Measurements from ENCODE around the gene MXD3.

GRCh38 chr5:177320879-177321278 is 9.2 kb upstream of the MXD3 start:
- TF ChIP-seq, protein P1, sequence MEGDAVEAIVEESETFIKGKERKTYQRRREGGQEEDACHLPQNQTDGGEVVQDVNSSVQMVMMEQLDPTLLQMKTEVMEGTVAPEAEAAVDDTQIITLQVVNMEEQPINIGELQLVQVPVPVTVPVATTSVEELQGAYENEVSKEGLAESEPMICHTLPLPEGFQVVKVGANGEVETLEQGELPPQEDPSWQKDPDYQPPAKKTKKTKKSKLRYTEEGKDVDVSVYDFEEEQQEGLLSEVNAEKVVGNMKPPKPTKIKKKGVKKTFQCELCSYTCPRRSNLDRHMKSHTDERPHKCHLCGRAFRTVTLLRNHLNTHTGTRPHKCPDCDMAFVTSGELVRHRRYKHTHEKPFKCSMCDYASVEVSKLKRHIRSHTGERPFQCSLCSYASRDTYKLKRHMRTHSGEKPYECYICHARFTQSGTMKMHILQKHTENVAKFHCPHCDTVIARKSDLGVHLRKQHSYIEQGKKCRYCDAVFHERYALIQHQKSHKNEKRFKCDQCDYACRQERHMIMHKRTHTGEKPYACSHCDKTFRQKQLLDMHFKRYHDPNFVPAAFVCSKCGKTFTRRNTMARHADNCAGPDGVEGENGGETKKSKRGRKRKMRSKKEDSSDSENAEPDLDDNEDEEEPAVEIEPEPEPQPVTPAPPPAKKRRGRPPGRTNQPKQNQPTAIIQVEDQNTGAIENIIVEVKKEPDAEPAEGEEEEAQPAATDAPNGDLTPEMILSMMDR (IDR thresholded peaks at IDR 0.05) = no peak
- no peak for TF ChIP-seq POLR2A (IDR thresholded peaks at IDR 0.05)

Measured in adrenal gland (tissue), 5 donors.